HepG2 (cell line): ENCODE measurements around the gene NOL12. TPM values are rescaled to one million over a fixed set of nuclear protein-coding genes. Genes with fewer than 3 reads are reported as not detected.

Experiments used
- ATAC-seq: fragments of 200-7000 bp; cut with Tn5 transposase; 3 replicates; pipeline ENCODE4 v1.9.1; 2020; ENCODE audit warnings: mild to moderate bottlenecking, moderate library complexity
- BruUV-seq: library from RNA; stranded (reverse); fragments of 400-500 nt; replicated peaks from 2 replicates; lab custom pipeline; 2021; lab: Mats Ljungman, UMichigan
- CTCF ChIA-PET: fragments of 300-600 bp; formaldehyde crosslinking; extraction: SDS; loops from one replicate; lab custom pipeline; 2021; ENCODE audit warnings: low total read pairs, inconsistent platforms, low intra/inter-chr PET ratio; lab: Yijun Ruan, JAX
- POLR2A ChIA-PET: fragments of 350-600 bp; sonication (Branson Sonifier 250); formaldehyde crosslinking; loops from one replicate; lab custom pipeline; 2020; ENCODE audit warnings: antibody characterized with exemption, inconsistent platforms; lab: Yijun Ruan, JAX
- DNase-seq: peaks from one replicate; pipeline ENCODE4 v3.0.0-alpha.2; 2015; ENCODE audit warnings: low spot score
- FAIRE-seq: peaks from 3 replicates; lab custom pipeline; 2011; peaks lifted over from hg19 to GRCh38; lab: Jason Lieb, UNC
- H2AFZ ChIP-seq: one replicate; pipeline ENCODE4 v1.6.1; 2011; ENCODE audit warnings: low read length, inconsistent platforms
- H3K27ac ChIP-seq: fragments of 300-600 bp; 3 replicates; pipeline ENCODE4 v1.8.0; 2011; ENCODE audit warnings: mixed run types, mild to moderate bottlenecking, mixed read lengths, low read length, inconsistent platforms; ENCODE audit not compliant: insufficient read depth; ENCODE audit errors: extremely low read length
- H3K27me3 ChIP-seq, 2 experiments: fragments of 200-600 bp in 1 of 2; 2 replicates in 1 of 2; 3 replicates in 1 of 2; pipeline versions ENCODE4 v1.6.0 to v1.8.0; 2011; ENCODE audit warnings: low read length in 2 of 2, mild to moderate bottlenecking in 2 of 2, moderate library complexity in 2 of 2, inconsistent platforms in 1 of 2; ENCODE audit not compliant: insufficient read depth in 2 of 2, control insufficient read depth in 1 of 2
- H3K36me3 ChIP-seq, 2 experiments: fragments of 200-600 bp in 1 of 2; replicated peaks in 1 of 2; 2 replicates in 1 of 2; 3 replicates in 1 of 2; pipeline versions ENCODE4 v1.5.1 to v1.8.0; 2011; ENCODE audit warnings: low read length in 2 of 2, inconsistent platforms in 1 of 2; ENCODE audit not compliant: insufficient read depth in 2 of 2, control insufficient read depth in 1 of 2
- H3K4me1 ChIP-seq: 2 replicates; pipeline ENCODE4 v1.5.1; 2012; ENCODE audit warnings: low read length, inconsistent platforms; ENCODE audit not compliant: insufficient read depth
- H3K4me2 ChIP-seq: 2 replicates; pipeline ENCODE4 v1.6.0; 2011; ENCODE audit warnings: low read depth, low read length, inconsistent platforms
- H3K4me3 ChIP-seq, 3 experiments: fragments of 200-600 bp in 1 of 3; sonication (generic), shearing (Covaris generic) in 1 of 3; replicated peaks in 1 of 3; 2 replicates each; pipeline ENCODE4 v1.5.1; 2011 to 2016; ENCODE audit warnings: low read length in 3 of 3, inconsistent platforms in 2 of 3, low read depth in 2 of 3, mild to moderate bottlenecking in 2 of 3, control low read depth in 1 of 3, mixed read lengths in 1 of 3; ENCODE audit not compliant: insufficient read depth in 1 of 3
- H3K79me2 ChIP-seq: one replicate; pipeline ENCODE4 v1.6.1; 2011; ENCODE audit warnings: low read length, inconsistent platforms; ENCODE audit not compliant: insufficient read depth
- H3K9ac ChIP-seq: 2 replicates; pipeline ENCODE4 v1.6.0; 2011; ENCODE audit warnings: mild to moderate bottlenecking, low read depth, low read length, inconsistent platforms; ENCODE audit not compliant: insufficient read depth
- H3K9me3 ChIP-seq: 2 replicates; pipeline ENCODE4 v1.5.1; 2012; ENCODE audit warnings: mild to moderate bottlenecking, low read length
- H4K20me1 ChIP-seq: 2 replicates; pipeline ENCODE4 v1.6.0; 2011; ENCODE audit warnings: inconsistent platforms, mild to moderate bottlenecking, low read length, moderate library complexity; ENCODE audit not compliant: insufficient read depth
- AGO2 ChIP-seq: fragments of 200-400 bp; formaldehyde crosslinking; optimal IDR thresholded peaks from 2 replicates; pipeline ENCODE3; 2017; ENCODE audit warnings: mild to moderate bottlenecking, low read depth, low read length, moderate library complexity
- DNMT3B ChIP-seq: conservative IDR thresholded peaks from 2 replicates; pipeline ENCODE4 v1.6.1; 2016; ENCODE audit warnings: missing biosample characterization, control low read depth
- SNAPC5 ChIP-seq: sonication (generic); formaldehyde crosslinking; IDR thresholded peaks from 2 replicates; pipeline ENCODE4 v1.8.1; 2023; ENCODE audit warnings: mild to moderate bottlenecking, missing genetic modification reagents, borderline replicate concordance
- ZBTB49 ChIP-seq: sonication (generic); formaldehyde crosslinking; IDR thresholded peaks from 2 replicates; pipeline ENCODE4 v1.4.0; 2020; ENCODE audit warnings: missing genetic modification reagents, borderline replicate concordance
- WGBS: methylation state at CpG from one replicate; pipeline ENCODE4 v1.1.6; 2017; ENCODE audit warnings: low lambda C conversion rate; 5-methylcytosine and 5-hydroxymethylcytosine counted together
- in situ Hi-C: cut with HindIII; loops from 2 replicates; pipeline ENCODE4 v1.10.0; 2017; ENCODE audit warnings: low pct_unique_long_range_greater_than_20kb; ENCODE audit not compliant: extremely low pct_ligation_motif_present
- intact Hi-C: fragments of 100-400 bp; cut with micrococcal nuclease; formaldehyde crosslinking; loops from one replicate; pipeline ENCODE4 v1.10.0; 2022; ENCODE audit not compliant: unreplicated experiment
- polyA plus RNA-seq, 8 experiments: library from polyadenylated mRNA; depleted of rRNA in 3 of 8; stranded (reverse) in 7 of 8; unstranded in 1 of 8; fragments of >200 nt; fragmentation: Illumina TruSeq in 4 of 8; extraction: Trizol in 4 of 8; gene quantifications; 2 replicates each; pipeline versions ENCODE4 v1.2.1 to v1.2.3, GENCODE V29; 2011 to 2016; ENCODE audit warnings: low read depth in 4 of 8, missing spikeins in 1 of 8, mixed read lengths in 1 of 8; ENCODE audit not compliant: insufficient read depth in 1 of 8
- total RNA-seq, 5 experiments: library from RNA; depleted of rRNA; stranded (reverse); fragments of >200 nt; fragmentation: Illumina TruSeq; extraction: Trizol; gene quantifications; 2 replicates each; pipeline ENCODE4 v1.2.3, GENCODE V29; 2016; ENCODE audit warnings: low read depth in 1 of 5

The NOL12 gene
- total and polyA plus RNA-seq, 2 of the 13 experiments (the other 11 are each of a cell fraction or from before 2014, with no cell fraction given), result 14.3 to 31.4 TPM

- Histone ChIP-seq H3K9me3 (no peaks in the 10 kb centered on the region), H3K36me3 (peaks cover 0 to 1% of the 10 kb centered on the region in 2 experiments; a peak in 1 of 5 replicates), H3K27me3 (no peaks in the 10 kb centered on the region; a peak in 1 of 5 replicates), H2AFZ (no peak overlapping the region), H3K4me3 (no peak overlapping the region), H3K4me1 (no peaks in the 10 kb centered on the region), H3K4me2 (no peak overlapping the region), H3K27ac (no peak overlapping the region), H3K9ac (no peak overlapping the region), H3K79me2 (no peaks in the 10 kb centered on the region), H4K20me1 (no peaks in the 10 kb centered on the region)
- ChIA-PET POLR2A (no interaction called here), CTCF (no interaction called here)
- DNase-seq (no peak), FAIRE-seq (no peak), ATAC-seq (peak; percentile 16; the same call in 1 of the 3 replicates)
- BruUV-seq, result no TSS peak
- intact Hi-C loops, result no loop called here
- TF ChIP-seq AGO2, result peak; percentile 19
- TF ChIP-seq SNAPC5 (CRISPR knock-in tag), result no peak
- no peak for TF ChIP-seq ZBTB49 (CRISPR knock-in tag)
- no peak for TF ChIP-seq DNMT3B (CRISPR knock-in tag)
- 83% methylated on average over 12 of the region's 25 CpGs for WGBS
- in situ Hi-C loops, result no loop called here
These were observed 22.7 kb downstream of the NOL12 start for GRCh38 chr22:37708580-37709444.
